Measurements from ENCODE around the gene ZBTB9. TPM values are rescaled to one million over a fixed set of nuclear protein-coding genes. Genes with fewer than 3 reads are reported as not detected.
A peak's percentile ranks its signal among the peaks of the same experiment; 100 is the strongest.

ZBTB9 gene
- polyA plus RNA-seq, 1 experiment, result 5.8 TPM

DNA sequence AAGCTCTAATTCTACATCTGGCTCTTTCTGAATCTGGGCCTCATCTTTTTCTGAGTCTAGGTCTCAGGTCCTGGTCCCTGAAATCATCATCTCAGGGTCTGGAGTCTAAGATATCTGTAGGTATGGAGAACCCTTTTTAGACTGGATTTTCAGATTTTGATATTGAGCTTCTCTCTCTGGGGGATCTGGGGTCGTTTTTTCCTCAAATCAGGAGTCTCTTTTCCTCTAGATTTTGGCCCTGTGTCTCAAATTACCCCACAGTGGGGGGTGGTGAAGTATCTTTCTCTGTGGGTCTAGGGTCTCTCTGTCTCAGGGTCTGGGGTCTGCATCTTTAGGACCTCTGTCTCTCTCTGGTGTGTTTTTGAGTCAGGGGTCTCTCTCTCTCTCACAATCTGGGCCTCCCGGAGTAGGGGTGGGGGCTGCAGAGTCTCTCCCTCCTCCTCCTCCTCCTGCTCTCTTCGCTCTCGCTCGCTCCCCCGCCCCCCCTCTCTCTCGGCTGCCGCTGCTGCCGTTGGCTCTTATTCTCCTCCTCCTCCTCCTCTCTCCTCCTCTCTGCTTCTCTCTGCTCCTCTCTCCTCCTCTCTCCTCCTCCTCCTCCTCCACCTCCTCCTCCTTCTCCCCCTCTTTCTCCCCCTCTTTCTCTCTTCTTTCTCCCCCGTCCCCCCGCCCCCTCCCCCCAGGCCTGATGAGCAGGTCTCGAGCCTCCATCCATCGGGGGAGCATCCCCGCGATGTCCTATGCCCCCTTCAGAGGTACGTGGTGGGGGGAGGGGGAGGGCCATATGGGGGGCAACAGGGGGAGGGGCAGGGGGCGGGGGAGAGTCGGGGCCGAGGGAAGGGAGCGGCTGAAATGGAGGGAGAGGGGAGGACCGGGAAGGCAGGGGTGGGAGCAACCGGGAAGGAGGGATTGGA is 34.5 kb upstream of the ZBTB9 start, which contains the start of gene SYNGAP1:
Gene SYNGAP1, plus strand, starts transcription at position 486 of the 911 bp plus-strand sequence. Its CDS starts 200 bp downstream, at position 686.
- DNase-seq (ENCODE audit: low read depth, low spot score), result peak; percentile 36
- Histone ChIP-seq H3K9me3 (ENCODE audit: control insufficient read depth, insufficient read depth, low read length) (no peaks in the 10 kb centered on the region), H3K4me3 (ENCODE audit: low read depth, low read length) (peak within 1 kb of the TSS; percentile 64), H3K27me3 (ENCODE audit: control insufficient read depth, insufficient read depth, low read length) (no peaks in the 10 kb centered on the region), H3K27ac (ENCODE audit: low read depth, low read length) (peak within 1 kb of the TSS; percentile 95)
- CTCF ChIA-PET, result interaction anchor here (1.0 to 2.5 kb wide), 2 partner anchors 9 to 29 kb away, joined by 3 to 15 read pairs; no protein-coding TSS in a partner anchor
- POLR2A ChIA-PET, result interaction anchor here (0.7 kb wide), 1 partner anchor 60 kb away, joined by 7 read pairs; no protein-coding TSS in a partner anchor
- TF ChIP-seq, protein P1, sequence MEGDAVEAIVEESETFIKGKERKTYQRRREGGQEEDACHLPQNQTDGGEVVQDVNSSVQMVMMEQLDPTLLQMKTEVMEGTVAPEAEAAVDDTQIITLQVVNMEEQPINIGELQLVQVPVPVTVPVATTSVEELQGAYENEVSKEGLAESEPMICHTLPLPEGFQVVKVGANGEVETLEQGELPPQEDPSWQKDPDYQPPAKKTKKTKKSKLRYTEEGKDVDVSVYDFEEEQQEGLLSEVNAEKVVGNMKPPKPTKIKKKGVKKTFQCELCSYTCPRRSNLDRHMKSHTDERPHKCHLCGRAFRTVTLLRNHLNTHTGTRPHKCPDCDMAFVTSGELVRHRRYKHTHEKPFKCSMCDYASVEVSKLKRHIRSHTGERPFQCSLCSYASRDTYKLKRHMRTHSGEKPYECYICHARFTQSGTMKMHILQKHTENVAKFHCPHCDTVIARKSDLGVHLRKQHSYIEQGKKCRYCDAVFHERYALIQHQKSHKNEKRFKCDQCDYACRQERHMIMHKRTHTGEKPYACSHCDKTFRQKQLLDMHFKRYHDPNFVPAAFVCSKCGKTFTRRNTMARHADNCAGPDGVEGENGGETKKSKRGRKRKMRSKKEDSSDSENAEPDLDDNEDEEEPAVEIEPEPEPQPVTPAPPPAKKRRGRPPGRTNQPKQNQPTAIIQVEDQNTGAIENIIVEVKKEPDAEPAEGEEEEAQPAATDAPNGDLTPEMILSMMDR (IDR thresholded peaks at IDR 0.05; ENCODE audit: low read depth, low read length), result no peak

DNA sequence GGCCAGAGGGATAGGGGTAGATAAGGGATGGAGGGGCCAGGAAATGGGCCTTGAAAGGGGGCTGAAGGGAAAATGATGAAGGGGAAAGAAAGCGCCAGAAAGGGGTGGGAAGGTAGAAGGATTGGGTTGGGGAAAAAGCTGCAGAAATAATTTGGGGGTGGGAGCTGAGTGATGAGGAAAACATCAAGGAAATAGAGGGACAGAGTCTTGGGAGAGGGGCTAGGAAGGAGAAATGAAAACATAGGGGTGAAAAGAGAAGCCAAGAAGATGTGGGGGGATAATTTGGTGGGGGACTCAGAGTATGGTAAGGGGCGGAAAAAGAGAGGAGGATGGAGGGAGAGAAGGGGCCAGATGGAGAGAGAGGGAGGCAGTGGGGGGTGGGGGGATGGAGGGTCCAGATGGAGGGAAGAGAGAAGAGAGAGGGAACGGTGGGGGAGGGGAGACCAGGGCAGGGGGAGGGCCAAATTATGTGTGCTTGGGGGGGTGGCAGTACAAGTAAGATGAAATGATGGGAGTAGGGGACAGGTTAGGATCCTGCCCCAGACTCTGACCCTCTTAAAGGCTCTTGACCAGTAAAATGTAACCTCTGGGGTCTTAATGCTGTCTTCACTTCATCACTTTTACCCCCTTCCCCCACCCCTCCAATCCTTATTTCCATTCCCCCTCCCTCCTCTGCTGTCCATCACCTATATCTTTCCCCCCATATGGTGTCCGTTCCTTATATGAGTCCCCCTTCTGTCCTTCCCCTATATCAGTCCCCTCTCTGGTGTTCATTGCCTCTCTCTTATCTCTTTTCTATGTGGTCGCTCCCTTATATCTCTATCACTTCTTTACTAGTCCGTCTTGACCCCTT is 33.7 kb upstream of the ZBTB9 start:
- no peaks in the 10 kb centered on the region for H3K27me3 ChIP-seq (ENCODE audit: control insufficient read depth, insufficient read depth, low read length)
- no peak for DNase-seq (ENCODE audit: low read depth, low spot score)
- TF ChIP-seq, protein P1 (IDR thresholded peaks at IDR 0.05; ENCODE audit: low read depth, low read length), result no peak
- POLR2A ChIA-PET, result interaction anchor here (0.7 kb wide), 1 partner anchor 61 kb away, joined by 7 read pairs; no protein-coding TSS in a partner anchor
- CTCF ChIA-PET, result no interaction called here
- H3K27ac ChIP-seq (ENCODE audit: low read depth, low read length), result no peak overlapping the region
- H3K4me3 ChIP-seq (ENCODE audit: low read depth, low read length), result peak overlapping the region; percentile 64
- no peaks in the 10 kb centered on the region for H3K9me3 ChIP-seq (ENCODE audit: control insufficient read depth, insufficient read depth, low read length)

DNA sequence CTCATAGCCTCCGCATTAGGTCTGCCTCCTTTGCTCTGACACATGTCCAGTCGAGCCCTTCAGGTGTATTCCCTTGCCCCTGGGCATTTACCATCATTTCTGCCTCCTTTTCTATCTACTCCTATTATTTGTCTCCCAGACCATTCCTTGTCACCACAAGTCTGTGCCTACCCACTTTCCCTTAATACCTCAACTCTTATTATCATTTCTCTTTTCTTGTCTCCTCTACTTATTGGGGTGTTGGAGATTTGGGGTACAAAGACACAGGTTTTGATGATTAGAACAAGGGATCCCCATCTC is 33.1 kb upstream of the ZBTB9 start:
- TF ChIP-seq, protein P1 (IDR thresholded peaks at IDR 0.05; ENCODE audit: low read depth, low read length), result no peak
- CTCF ChIA-PET, result no interaction called here
- no peak for DNase-seq (ENCODE audit: low read depth, low spot score)
- Histone ChIP-seq H3K27me3 (ENCODE audit: control insufficient read depth, insufficient read depth, low read length) (no peaks in the 10 kb centered on the region), H3K4me3 (ENCODE audit: low read depth, low read length) (peak overlapping the region; percentile 64), H3K27ac (ENCODE audit: low read depth, low read length) (no peak overlapping the region), H3K9me3 (ENCODE audit: control insufficient read depth, insufficient read depth, low read length) (no peaks in the 10 kb centered on the region)
- POLR2A ChIA-PET, result no interaction called here

DNA sequence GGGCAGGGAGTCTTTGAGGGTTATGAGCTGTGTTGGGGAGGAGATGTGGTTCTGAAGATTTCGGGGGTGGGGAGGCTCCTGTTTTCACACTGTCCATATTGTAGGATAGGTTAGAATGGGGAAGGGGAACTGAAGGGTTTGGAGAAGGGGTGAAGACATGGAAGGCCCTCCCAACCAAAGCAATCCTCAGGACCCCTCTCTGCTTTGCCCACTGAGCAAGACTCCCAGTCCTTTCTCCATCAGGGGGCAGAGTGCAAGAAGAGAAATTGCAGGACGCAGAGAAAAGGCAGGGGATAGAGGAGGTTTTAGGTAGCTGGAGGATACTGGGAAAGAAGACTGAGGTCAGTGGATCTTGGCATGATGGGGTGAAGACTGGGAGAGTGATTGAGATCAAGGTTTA is 30.6 kb upstream of the ZBTB9 start:
- Histone ChIP-seq H3K9me3 (ENCODE audit: control insufficient read depth, insufficient read depth, low read length) (no peaks in the 10 kb centered on the region), H3K4me3 (ENCODE audit: low read depth, low read length) (no peak overlapping the region), H3K27ac (ENCODE audit: low read depth, low read length) (no peak overlapping the region), H3K27me3 (ENCODE audit: control insufficient read depth, insufficient read depth, low read length) (no peaks in the 10 kb centered on the region)
- no peak for DNase-seq (ENCODE audit: low read depth, low spot score)
- ChIA-PET POLR2A (interaction anchor here (0.5 kb wide), 1 partner anchor 124 kb away, joined by 3 read pairs; no protein-coding TSS in a partner anchor), CTCF (no interaction called here)
- TF ChIP-seq, protein P1 (IDR thresholded peaks at IDR 0.05; ENCODE audit: low read depth, low read length), result no peak

Measured in AG04450 (cell line).